Neural cell (in vitro differentiated cells): Measurements from ENCODE around the gene NDUFV2.

Experiments used
- CTCF ChIP-seq: fragments of 450-650 bp; IDR thresholded peaks from 2 replicates; pipeline ENCODE4 v1.5.1; 2014; ENCODE audit warnings: antibody characterized with exemption, mild to moderate bottlenecking, moderate library complexity; ENCODE audit not compliant: poor library complexity, severe bottlenecking
- EZH2 ChIP-seq: fragments of 200-600, 300-800 bp; shearing (Covaris generic), sonication (generic); IDR thresholded peaks from 2 replicates; pipeline ENCODE4 v1.6.1; 2014; ENCODE audit warnings: antibody characterized with exemption, low read length, borderline replicate concordance, mild to moderate bottlenecking; ENCODE audit not compliant: insufficient read depth, poor library complexity, severe bottlenecking
- POLR2AphosphoS5 ChIP-seq: IDR thresholded peaks from 2 replicates; pipeline ENCODE4 v1.6.1; 2012
- SMC3 ChIP-seq: fragments of 450-650 bp; conservative IDR thresholded peaks from 2 replicates; pipeline ENCODE4 v1.6.1; 2014; ENCODE audit warnings: antibody characterized with exemption, mild to moderate bottlenecking, moderate library complexity; ENCODE audit not compliant: poor library complexity

- no peak for TF ChIP-seq CTCF
- TF ChIP-seq SMC3: no peak
- TF ChIP-seq EZH2: no peak
- TF ChIP-seq POLR2AphosphoS5: no peak
These were observed 3.6 kb downstream of the NDUFV2 start for GRCh38 chr18:9106094-9106493.
